T47D (cell line): Measurements from ENCODE around the gene ZNF420.
"Not testable (repeated sequence)": the region's sequence is repeated elsewhere in the genome, so short reads cannot be mapped to it uniquely, and the experiment has no call there.

ENCODE experiments used
- DNase-seq, 2 experiments: peaks; one replicate each; pipeline versions ENCODE4 v3.0.0 to v3.0.0-alpha.2; 2011 to 2012; ENCODE audit warnings: low read depth in 1 of 2, low spot score in 1 of 2
- JUND ChIP-seq: IDR thresholded peaks from 2 replicates; pipeline ENCODE4 v1.6.1; 2012; ENCODE audit warnings: low read depth
- in situ Hi-C: cut with HindIII; loops from 2 replicates; pipeline ENCODE4 v1.10.0; 2016; ENCODE audit warnings: low sequenced_read_pairs, low pct_unique_long_range_greater_than_20kb

ZNF420 gene

DNA sequence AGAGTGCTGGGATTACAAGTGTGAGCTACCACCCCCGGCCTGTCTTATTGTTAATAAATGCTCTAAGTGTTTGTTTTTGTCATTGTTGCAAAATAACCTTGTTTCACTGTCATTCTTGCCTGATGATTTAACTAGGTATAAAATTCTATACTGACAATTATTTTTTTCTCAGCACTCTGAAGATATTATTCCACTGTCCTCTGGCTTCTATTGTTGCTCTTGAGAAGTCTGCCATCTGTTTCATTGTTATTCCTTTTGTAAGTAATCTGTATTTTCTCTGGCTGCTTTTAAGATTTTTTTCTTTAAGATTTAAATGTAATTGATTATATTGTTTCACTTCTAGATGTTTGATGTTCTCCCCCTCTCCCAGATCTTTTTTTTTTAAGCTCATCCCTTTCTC is 17.6 kb downstream of the ZNF420 start:
- TF ChIP-seq JUND, result no peak
- DNase-seq, result no peak
- in situ Hi-C loops, result no loop called here

DNA sequence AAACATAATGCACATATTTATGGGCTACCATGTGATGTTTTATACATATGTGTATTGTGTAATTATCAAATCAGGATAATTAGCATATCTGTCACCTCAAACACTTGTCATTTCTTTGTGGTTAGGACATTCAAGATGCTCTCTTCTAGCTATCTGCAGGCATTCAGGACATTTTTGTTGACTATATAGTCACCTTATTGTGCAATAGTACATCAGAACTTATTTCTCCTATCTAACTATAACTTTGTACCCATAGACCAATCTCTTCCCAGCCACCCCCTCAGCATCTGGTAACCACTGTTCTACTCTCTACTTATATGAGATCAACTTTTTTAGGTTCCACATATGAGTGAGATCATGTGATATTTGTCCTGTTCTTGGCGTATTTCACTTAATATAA is 20.3 kb downstream of the ZNF420 start:
- TF ChIP-seq JUND, result no peak
- DNase-seq, result no peak
- in situ Hi-C loops, result no loop called here

- DNase-seq, in situ Hi-C loops: not testable (repeated sequence)
Observed at GRCh38 chr19:37104135-37104534, 25.9 kb downstream of the ZNF420 start.

GRCh38 chr19:37111753-37112152 is 33.5 kb downstream of the ZNF420 start:
- in situ Hi-C loops, result not testable (repeated sequence)
- DNase-seq, result peak in 1 of 2 experiments; percentile 45

GRCh38 chr19:37114001-37114400 is 35.8 kb downstream of the ZNF420 start:
- TF ChIP-seq JUND, result no peak
- in situ Hi-C loops, result no loop called here
- DNase-seq, result no peak

- in situ Hi-C loops, DNase-seq: not testable (repeated sequence)
Observed at GRCh38 chr19:37122093-37122492, 43.9 kb downstream of the ZNF420 start.

DNA sequence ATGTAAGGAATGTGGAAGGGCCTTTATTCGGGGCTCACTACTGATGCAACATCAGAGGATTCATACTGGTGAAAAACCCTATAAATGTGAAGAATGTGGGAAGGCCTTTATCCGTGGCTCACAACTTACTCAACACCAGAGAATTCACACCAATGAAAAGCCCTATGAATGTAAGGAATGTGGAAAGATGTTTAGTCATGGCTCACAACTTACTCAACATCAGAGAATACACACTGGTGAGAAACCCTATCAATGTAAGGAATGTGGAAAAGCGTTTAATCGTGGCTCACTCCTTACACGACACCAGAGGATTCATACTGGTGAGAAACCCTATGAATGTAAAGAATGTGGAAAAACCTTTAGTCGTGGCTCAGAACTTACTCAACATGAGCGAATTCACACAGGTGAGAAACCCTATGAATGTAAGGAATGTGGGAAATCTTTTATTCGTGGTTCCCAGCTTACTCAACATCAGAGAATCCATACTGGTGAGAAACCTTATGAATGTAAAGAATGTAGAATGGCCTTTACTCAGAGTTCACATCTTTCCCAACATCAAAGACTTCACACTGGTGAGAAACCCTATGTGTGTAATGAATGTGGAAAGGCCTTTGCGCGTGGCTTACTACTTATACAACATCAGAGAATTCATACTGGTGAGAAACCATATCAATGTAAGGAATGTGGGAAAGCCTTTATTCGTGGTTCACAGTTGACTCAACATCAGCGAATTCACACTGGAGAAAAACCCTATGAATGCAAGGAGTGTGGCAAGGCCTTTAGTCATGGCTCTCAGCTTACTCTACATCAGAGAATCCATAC is 50.0 kb downstream of the ZNF420 start:
- TF ChIP-seq JUND, result no peak
- DNase-seq, result no peak
- in situ Hi-C loops, result no loop called here

DNA sequence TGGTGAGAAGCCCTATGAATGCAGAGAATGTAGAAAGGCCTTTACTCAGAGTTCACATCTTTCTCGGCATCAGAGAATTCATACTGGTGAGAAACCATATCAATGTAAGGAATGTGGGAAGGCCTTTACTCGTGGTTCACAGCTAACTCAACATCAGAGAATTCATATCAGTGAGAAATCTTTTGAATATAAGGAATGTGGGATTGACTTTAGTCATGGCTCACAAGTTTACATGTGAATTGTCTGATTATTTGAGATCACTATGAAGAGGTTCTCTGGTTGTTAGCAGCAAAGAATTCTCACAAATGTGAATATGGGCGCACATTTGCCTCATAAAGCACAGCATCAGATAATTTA is 50.6 kb downstream of the ZNF420 start:
- no peak for DNase-seq
- in situ Hi-C loops, result no loop called here
- TF ChIP-seq JUND, result no peak

- DNase-seq, result no peak
- no peak for TF ChIP-seq JUND
- in situ Hi-C loops, result no loop called here
Observed at GRCh38 chr19:37136111-37136510, 57.9 kb downstream of the ZNF420 start.

DNA sequence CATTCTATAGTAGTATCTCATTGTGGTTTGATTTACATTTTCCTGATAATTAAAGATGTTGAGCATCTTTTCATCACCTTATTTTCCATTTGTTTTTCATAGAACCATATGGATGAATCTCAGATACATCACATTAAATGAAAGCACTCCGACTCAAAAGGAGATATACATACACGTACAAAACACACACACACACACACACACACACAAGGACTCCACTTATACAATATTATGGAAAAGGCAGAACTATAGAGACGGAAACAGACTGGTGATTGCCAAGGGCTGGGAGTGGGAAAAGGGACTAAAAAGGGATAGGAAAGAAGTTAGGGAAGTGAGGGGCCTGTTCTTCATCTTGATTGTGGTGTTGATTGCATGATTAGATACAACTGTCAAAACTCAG is 70.0 kb downstream of the ZNF420 start:
- in situ Hi-C loops, result no loop called here
- no peak for DNase-seq

DNA sequence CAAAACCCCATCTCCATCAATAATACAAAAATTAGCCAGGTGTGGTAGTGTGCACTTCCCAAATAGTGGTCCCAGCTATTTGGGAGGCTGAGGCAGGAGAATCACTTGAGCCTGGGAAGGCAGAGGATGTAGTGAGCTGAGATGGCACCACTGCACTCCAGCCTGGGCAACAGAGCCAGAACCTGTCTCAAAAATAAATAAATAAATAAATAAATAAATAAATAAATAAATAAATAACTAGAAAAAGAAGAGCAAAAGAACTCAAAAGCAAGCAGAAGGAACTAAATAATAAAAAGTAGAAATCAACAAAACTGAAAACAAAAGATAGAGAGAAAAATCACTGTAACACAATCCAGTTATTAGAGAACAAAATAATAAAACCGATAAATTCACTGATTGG is 81.9 kb downstream of the ZNF420 start:
- no peak for DNase-seq
- in situ Hi-C loops, result no loop called here
- TF ChIP-seq JUND, result no peak

More for the DNA sequence above, 70.0 kb downstream of the ZNF420 start:
- no peak for TF ChIP-seq JUND

DNA sequence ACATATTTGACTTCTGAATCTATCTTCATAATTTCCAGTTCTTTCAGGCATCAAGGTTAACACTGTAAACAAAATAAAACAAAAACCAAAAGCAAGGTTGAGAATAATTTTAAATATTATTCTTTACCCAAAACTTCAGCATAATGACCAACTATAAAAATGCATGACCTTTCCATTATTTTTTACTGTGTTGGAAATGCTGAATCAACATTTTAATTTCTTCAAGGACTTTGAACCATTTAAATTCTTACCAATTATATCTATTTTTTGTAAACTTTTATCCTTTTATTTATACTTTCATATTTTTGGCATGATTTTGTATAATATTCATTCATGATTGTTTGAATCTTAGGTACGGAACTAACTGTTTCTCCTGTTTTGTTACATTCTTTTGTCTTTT is 87.4 kb downstream of the ZNF420 start:
- no peak for DNase-seq
- TF ChIP-seq JUND, result no peak
- in situ Hi-C loops, result no loop called here

GRCh38 chr19:37172368-37173366 is 94.4 kb downstream of the ZNF420 start, which contains the start of gene ZNF585A:
ZNF585A (minus strand) TSS chr19:37172695; CDS start chr19:37169910, 2,785 bp downstream.
- TF ChIP-seq JUND, result no peak
- in situ Hi-C loops, result no loop called here

More at GRCh38 chr19:37172368-37173366, 94.4 kb downstream of the ZNF420 start, which contains the start of gene ZNF585A:
- peak; percentile 42 to 96 for DNase-seq
